ENCODE data around the gene SEC62. TPM values are rescaled to one million over a fixed set of nuclear protein-coding genes. Genes with fewer than 3 reads are reported as not detected.

Gene SEC62
- total and polyA plus RNA-seq, 9 of the 15 experiments (the other 6 are each of a cell fraction or from before 2014, with no cell fraction given): 34.5 to 152 (median 51.8) TPM

DNA sequence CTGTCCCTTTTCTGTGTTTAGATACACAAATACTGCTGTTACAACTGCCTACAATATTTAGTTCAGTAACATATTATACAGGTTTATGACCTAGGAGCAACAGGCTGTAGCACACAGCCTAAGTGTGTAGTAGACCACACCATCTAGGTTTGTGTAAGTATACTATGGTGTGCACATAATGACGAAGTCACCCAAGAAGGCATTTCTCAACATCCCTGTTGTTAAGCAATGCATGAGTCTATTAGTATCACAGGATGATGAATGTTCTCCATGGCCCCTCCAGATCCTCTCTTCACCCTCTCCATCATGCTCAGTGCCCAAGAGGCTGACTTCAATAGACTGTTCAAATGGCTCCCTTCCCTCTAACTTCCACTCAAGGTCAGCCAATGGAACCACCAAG lies 14.6 kb upstream of the SEC62 start:
- TF ChIP-seq ZNF143 (CRISPR knock-in tag; IDR thresholded peaks at IDR 0.05): no peak
- no peak for TF ChIP-seq ZBED1 (IDR thresholded peaks at IDR 0.05)
- TF ChIP-seq ZNF224 (CRISPR knock-in tag; IDR thresholded peaks at IDR 0.05): no peak
- no peak for TF ChIP-seq PHF20 (IDR thresholded peaks at IDR 0.05; ENCODE audit: partially characterized antibody)
- no peak for TF ChIP-seq ZC3H8 (IDR thresholded peaks at IDR 0.05)
- TF ChIP-seq FOXJ3 (CRISPR knock-in tag; IDR thresholded peaks at IDR 0.05): no peak
- no peak for TF ChIP-seq ZNF316 (IDR thresholded peaks at IDR 0.05)
- no peak for TF ChIP-seq FOXJ2 (tag; IDR thresholded peaks at IDR 0.05)
- TF ChIP-seq KLF13 (tag; IDR thresholded peaks at IDR 0.05; ENCODE audit: borderline replicate concordance, low read depth): no peak
- TF ChIP-seq ZEB2 (IDR thresholded peaks at IDR 0.05): no peak
- no peak for TF ChIP-seq SIN3B (IDR thresholded peaks at IDR 0.05; ENCODE audit: low read depth)
- no peak for TF ChIP-seq DACH1 (IDR thresholded peaks at IDR 0.05; ENCODE audit: partially characterized antibody)
- TF ChIP-seq ZNF165 (CRISPR knock-in tag; IDR thresholded peaks at IDR 0.05; ENCODE audit: borderline replicate concordance): no peak
- no peak for TF ChIP-seq CEBPG (CRISPR knock-in tag; IDR thresholded peaks at IDR 0.05)
- no peak for TF ChIP-seq CEBPG (tag; conservative IDR thresholded peaks at IDR 0.05 in 1 of 2, IDR thresholded peaks at IDR 0.05 in 1 of 2)
- no peak for TF ChIP-seq ZNF586 (CRISPR knock-in tag; conservative IDR thresholded peaks at IDR 0.05)
- TF ChIP-seq, protein P1, sequence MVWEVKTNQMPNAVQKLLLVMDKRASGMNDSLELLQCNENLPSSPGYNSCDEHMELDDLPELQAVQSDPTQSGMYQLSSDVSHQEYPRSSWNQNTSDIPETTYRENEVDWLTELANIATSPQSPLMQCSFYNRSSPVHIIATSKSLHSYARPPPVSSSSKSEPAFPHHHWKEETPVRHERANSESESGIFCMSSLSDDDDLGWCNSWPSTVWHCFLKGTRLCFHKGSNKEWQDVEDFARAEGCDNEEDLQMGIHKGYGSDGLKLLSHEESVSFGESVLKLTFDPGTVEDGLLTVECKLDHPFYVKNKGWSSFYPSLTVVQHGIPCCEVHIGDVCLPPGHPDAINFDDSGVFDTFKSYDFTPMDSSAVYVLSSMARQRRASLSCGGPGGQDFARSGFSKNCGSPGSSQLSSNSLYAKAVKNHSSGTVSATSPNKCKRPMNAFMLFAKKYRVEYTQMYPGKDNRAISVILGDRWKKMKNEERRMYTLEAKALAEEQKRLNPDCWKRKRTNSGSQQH (CRISPR knock-in tag; IDR thresholded peaks at IDR 0.05): no peak
- TF ChIP-seq, protein P2, sequence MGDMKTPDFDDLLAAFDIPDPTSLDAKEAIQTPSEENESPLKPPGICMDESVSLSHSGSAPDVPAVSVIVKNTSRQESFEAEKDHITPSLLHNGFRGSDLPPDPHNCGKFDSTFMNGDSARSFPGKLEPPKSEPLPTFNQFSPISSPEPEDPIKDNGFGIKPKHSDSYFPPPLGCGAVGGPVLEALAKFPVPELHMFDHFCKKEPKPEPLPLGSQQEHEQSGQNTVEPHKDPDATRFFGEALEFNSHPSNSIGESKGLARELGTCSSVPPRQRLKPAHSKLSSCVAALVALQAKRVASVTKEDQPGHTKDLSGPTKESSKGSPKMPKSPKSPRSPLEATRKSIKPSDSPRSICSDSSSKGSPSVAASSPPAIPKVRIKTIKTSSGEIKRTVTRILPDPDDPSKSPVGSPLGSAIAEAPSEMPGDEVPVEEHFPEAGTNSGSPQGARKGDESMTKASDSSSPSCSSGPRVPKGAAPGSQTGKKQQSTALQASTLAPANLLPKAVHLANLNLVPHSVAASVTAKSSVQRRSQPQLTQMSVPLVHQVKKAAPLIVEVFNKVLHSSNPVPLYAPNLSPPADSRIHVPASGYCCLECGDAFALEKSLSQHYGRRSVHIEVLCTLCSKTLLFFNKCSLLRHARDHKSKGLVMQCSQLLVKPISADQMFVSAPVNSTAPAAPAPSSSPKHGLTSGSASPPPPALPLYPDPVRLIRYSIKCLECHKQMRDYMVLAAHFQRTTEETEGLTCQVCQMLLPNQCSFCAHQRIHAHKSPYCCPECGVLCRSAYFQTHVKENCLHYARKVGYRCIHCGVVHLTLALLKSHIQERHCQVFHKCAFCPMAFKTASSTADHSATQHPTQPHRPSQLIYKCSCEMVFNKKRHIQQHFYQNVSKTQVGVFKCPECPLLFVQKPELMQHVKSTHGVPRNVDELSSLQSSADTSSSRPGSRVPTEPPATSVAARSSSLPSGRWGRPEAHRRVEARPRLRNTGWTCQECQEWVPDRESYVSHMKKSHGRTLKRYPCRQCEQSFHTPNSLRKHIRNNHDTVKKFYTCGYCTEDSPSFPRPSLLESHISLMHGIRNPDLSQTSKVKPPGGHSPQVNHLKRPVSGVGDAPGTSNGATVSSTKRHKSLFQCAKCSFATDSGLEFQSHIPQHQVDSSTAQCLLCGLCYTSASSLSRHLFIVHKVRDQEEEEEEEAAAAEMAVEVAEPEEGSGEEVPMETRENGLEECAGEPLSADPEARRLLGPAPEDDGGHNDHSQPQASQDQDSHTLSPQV (IDR thresholded peaks at IDR 0.05): no peak
- TF ChIP-seq IFI16 (CRISPR knock-in tag; IDR thresholded peaks at IDR 0.05): no peak
- TF ChIP-seq YY1 (IDR thresholded peaks at IDR 0.05; ENCODE audit: borderline replicate concordance in 1 of 3, control insufficient read depth in 1 of 3, extremely low read depth in 1 of 3, insufficient read depth in 3 of 3, insufficient read length in 1 of 3, insufficient replicate concordance in 2 of 3, low read depth in 1 of 3, low read length in 2 of 3): no peak
- no peaks in the 10 kb centered on the region for H3K79me2 ChIP-seq (ENCODE audit: control insufficient read depth, insufficient read depth, low read length)
- in situ Hi-C loops (cut with MboI) (loop anchor here (25.0 kb wide), 1 partner anchor 815 kb away; no protein-coding TSS in a partner anchor), intact Hi-C loops (cut with micrococcal nuclease) (no loop called here)
- H3K4me3 ChIP-seq: no peak overlapping the region
- no TSS peak for BruUV-seq (replicated peaks)
- ATAC-seq: no peak
- DNase-seq (ENCODE audit: extremely low read depth in 1 of 4, low spot score in 3 of 4): no peak
- WGBS (ENCODE audit: insufficient coverage, low coverage, missing lambda C conversion rate): 65% methylated on average over 1 of the region's 1 CpG
- no peaks in the 10 kb centered on the region for H3K9me1 ChIP-seq (ENCODE audit: control insufficient read depth, insufficient read depth, low read length)
- H3K36me3 ChIP-seq (ENCODE audit: control insufficient read depth, insufficient read depth, low read length): no peaks in the 10 kb centered on the region
- H3K9me3 ChIP-seq (replicated peaks; ENCODE audit: control insufficient read depth, insufficient read depth, low read depth, low read length): no peaks in the 10 kb centered on the region
- no peaks in the 10 kb centered on the region for H4K20me1 ChIP-seq (replicated peaks; ENCODE audit: control insufficient read depth, insufficient read depth, low read length)
- H2AFZ ChIP-seq (ENCODE audit: low read depth, low read length): 0 out of 2 replicates have a peak overlapping the region, but pooled peaks have one; percentile 6
- H3K9ac ChIP-seq (ENCODE audit: insufficient read depth in 1 of 2, low read depth in 2 of 2, low read length in 2 of 2): no peak overlapping the region
- H3K4me1 ChIP-seq (replicated peaks in 1 of 2; ENCODE audit: control insufficient read depth in 2 of 2, insufficient read depth in 2 of 2, low read length in 2 of 2): peaks cover 7 to 29% of the 10 kb centered on the region in 2 experiments
- no peaks in the 10 kb centered on the region for H3K27me3 ChIP-seq (ENCODE audit: control insufficient read depth in 2 of 2, insufficient read depth in 2 of 2, low read length in 2 of 2)
- FAIRE-seq: no peak
- CTCF ChIA-PET (ENCODE audit: low intra/inter-chr PET ratio): no interaction called here
- POLR2A ChIA-PET: no interaction called here
- H3K27ac ChIP-seq (ENCODE audit: extremely low read depth, low read depth, low read length): no peak overlapping the region
- H3K4me2 ChIP-seq (ENCODE audit: insufficient read depth, low read length): no peak overlapping the region
